Limb (tissue), 2 donors: Measurements from ENCODE around the gene ADAMTS12.
A peak's percentile ranks its signal among the peaks of the same experiment; 100 is the strongest.

Experiments used
- DNase-seq, 2 donors: peaks; one replicate each; pipeline ENCODE4 v3.0.0-alpha.2; 2016; ENCODE audit errors: extremely low spot score in 2 of 2

The ADAMTS12 gene

DNA sequence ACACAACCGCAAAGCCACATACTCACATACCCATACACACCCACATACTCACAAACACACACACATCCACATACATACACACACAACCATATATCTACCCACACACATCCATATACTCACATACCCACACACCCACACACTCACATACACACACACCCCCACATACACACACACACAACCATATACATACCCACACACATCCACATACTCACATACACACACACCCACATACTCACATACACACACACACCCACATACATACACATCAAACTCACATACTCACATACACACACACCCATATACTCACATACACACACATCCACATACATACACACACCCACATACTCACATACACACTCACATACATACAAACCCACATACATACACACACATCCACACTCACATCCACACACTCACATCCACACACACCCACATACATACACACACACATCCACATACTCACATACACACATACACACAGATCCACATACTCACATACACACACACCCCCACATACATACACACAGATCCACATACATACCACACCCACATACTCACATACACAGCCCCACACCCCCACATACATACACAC lies 220.0 kb downstream of the ADAMTS12 start:
- no peak for DNase-seq

DNA sequence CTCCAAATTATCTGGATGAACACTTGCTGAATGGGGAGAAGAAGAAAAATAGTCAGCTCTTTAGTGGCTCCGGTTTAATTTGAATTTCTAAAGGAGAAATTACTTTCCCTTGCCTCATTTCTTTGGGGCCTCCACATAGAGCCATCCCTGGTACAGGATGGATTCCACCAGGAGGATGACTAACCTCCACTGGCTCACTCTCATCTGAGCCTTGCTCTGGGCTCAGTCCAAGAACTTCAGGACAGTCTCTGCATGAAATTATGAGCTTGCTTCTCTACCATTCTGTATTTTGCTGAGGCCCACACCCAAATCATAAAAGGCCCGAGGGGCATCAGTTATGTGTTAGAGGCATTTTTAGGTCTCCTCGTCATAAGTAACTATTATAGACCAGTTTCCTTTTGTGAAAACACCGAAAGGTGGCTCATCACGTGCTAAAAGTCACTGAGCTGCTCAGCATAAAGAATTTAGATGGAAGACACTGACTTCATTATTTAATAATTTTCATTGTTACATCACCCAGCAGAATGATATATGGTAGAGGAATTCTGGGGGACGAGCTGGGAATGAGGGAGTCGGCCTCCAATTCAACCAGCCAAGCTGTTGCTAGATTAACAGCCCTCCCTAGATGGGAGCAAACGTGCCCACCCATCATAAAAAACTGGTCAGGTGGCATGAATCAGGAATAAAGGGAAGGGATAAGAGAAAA lies 228.9 kb downstream of the ADAMTS12 start:
- no peak for DNase-seq

- peak in 1 of 2 donors; percentile 4 for DNase-seq
Measured at GRCh38 chr5:33659526-33660169, 232.1 kb downstream of the ADAMTS12 start.

DNA sequence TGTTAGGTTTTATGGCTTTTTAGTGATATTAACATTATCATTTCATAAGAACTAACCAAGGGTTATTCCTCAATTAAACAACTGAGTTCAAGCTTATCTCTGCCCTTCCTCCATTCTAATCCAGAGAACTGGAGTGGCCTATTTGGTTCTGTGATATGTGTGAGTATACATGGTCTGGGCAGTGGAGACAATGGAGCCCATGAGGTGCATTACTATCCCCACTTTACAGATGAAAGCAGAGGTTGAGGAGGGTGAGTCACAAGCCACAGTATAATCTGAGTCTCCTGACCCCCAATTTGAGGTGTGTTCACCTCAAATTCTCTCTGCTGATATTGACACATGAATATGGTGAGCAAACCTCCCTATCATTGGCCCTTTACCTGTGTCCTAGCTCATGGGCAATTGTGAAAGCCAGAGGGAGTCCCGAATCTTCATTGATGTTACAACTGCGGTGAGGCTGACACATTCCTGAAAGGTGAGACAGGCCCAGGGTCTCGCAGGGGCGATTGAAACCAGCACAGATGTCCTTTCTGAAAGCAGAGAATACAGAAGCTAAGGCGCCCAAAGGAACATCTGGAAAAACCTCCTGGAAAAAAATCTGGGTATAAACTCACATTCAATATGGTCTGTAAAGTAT lies 233.9 kb downstream of the ADAMTS12 start:
- no peak for DNase-seq

DNA sequence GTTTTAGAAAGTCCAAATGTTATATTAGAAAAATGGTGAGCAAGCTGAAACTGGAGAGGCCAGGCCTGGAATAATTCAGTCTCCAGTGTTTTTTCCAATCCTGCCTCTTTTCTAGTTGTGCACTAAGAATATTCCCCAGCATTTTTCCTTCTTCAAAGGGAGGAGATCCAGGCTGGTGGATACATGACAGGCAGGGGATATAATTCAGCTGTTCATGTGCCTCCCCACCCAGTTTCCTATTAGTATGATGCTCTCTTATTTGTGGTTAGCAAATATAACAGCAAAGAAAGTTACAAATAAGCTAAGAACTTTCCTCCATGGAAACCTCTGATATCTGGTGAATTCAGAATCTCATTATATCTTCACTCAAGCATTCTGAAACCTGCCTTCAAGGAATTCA lies 234.6 kb downstream of the ADAMTS12 start:
- no peak for DNase-seq

- no peak for DNase-seq
Measured at GRCh38 chr5:33650911-33651310, 240.9 kb downstream of the ADAMTS12 start.

DNA sequence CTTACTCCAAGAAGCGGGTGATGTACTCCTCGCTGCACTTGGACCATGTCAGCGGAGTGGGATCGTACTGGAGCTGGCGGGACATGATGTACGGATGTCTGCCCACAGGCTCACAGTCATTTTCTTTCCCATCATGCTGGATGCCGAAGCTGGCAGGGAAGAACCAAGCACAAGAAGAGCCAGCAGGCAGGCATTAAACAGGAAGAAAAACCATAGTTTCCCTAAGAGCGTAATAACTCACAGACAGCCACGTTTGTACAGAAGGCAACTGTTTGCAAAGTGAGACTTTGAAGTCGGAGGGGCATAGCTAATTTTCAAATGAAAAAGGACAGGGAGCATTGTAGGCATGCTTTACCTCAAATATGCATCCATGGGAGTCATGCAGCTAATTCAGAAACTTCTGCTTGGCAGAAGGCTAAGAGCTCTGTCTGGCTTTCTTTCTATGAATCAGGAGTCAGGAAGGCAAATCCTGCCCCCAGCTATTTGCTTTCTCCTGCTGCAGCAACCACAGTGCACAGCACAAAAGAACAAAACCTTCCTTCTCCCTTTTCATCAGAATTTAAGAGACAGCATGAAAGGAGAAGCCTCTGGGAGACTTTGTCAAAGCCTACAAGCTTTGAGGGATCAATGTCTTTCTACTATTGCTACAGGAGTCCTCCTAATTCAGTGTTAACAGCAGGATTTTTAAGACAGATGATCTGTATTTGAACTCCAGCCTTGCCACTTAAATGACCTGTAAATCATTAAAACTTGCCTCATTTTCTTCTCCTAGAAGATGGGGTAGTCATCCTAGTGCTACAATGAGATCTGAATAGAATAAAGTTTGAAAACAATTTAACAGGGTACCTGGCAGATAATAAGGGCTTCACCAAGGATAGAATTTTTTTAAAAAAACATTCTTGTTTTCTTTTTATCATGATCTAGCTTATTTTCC lies 242.0 kb downstream of the ADAMTS12 start:
- no peak for DNase-seq

- DNase-seq: no peak
Measured at GRCh38 chr5:33641744-33642505, 249.9 kb downstream of the ADAMTS12 start.

- no peak for DNase-seq
Measured at GRCh38 chr5:33639474-33639873, 252.3 kb downstream of the ADAMTS12 start.

GRCh38 chr5:33637011-33637410 lies 254.8 kb downstream of the ADAMTS12 start:
- DNase-seq: no peak

DNA sequence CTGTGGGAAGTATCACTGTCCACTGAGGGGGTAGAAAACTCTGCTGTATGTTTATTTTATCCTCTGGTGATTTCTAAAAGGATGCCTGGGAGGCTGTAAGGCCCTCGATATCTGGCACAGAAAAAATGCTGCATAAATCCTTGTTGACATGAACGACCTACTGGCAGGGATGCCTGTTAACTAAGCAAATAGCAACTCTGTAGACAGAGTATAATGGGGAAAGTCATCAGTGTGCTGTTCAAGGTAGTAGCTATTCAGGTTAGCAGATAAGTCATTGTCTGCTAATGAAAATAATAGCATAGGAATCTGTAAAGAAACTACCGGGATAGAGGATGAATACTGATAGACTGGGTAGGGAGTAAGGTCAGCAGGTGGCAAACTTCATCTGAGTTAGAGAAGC lies 256.2 kb downstream of the ADAMTS12 start:
- DNase-seq: no peak

- DNase-seq: no peak
Measured at GRCh38 chr5:33633699-33634098, 258.1 kb downstream of the ADAMTS12 start.

DNA sequence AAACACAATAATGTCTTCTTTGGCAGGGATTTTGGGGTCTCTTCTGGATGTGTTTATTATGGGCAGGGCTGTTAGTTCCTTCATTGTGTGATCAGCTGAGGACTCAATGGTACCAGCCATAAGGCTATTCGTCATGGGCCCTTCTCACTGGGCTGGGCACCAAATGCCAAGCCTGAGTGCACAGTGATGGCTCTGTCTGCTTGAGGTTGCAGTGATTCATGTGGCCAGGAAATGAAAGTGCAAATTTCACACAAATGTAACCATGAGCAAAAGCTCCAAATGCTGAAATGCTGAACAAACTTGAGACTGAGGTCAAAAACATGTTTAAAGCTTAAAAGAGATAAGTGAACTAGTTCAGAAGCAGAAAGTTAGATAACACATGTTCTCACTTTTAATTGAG lies 260.0 kb downstream of the ADAMTS12 start:
- no peak for DNase-seq

- DNase-seq: no peak
Measured at GRCh38 chr5:33631139-33631538, 260.7 kb downstream of the ADAMTS12 start.

GRCh38 chr5:33629999-33630398 lies 261.8 kb downstream of the ADAMTS12 start:
- no peak for DNase-seq

DNA sequence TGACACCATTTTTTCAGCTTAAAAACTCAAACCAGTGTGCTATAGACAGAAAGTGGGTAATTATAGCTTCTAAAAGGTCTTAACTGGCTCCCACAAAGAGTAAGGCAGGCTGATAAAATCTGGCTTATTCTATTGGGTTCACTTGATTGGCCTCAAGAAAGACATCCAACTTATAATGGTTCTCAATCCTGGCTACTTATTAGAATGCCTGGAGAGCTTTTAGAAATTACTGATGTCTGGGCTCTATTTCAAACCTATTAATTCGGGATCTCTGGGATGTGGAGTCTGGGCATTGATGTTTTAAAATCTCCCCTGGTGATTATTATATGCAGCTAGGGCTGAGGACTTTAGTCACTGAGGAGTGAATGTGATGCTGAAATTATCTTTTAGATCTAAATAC lies 263.0 kb downstream of the ADAMTS12 start:
- no peak for DNase-seq

GRCh38 chr5:33621514-33621913 lies 270.3 kb downstream of the ADAMTS12 start:
- no peak for DNase-seq

DNA sequence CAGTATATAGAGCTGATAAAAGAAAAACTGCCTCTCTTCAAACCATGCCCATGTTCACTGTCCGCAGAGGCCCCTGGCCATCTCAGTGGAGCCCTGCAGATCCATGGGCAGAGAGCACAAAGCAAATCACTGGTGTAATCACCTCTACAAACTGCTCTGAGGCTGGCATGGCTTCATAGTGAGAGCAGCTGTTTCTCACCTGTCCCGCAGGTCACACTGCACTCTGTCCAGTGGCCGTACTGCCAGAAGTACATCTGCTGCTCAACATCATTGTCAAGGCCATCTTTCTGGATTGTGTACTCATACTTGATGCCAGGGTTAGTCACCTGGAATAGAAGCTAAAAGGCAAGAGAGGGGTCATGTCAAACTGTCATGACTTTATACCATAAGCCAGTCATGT lies 277.8 kb downstream of the ADAMTS12 start:
- no peak for DNase-seq

DNA sequence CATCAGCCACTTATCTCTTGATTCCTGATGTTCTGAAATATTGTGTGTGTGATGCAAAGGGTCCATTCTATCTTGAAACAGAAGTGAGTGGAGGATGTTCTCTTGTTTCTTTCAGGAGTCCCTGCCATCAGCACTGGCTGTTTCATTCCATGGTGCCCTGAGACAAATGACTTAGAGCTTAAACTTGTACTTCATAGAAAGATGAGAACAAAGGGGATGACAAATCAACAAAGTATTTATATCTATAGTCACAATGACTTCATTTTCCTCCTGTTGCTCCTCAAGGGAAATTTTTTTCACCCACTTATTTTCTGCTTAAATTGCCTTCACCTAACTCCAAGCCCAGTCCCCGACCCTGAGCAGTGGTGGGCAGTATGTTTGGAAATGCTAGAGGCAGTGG lies 279.4 kb downstream of the ADAMTS12 start:
- no peak for DNase-seq

GRCh38 chr5:33611877-33612276 lies 279.9 kb downstream of the ADAMTS12 start:
- no peak for DNase-seq
